A549 treated with Mapracorat at 1 μM for 4 hours (cell line): ENCODE data around the gene ITPR1. TPM values are rescaled to one million over a fixed set of nuclear protein-coding genes. Genes with fewer than 3 reads are reported as not detected.

Experiments used
- total RNA-seq: library from RNA; stranded (reverse); fragments of 200-300 nt; extraction: Qiagen RNA extraction; gene quantifications from 5 replicates; pipeline ENCODE4 v1.2.3, GENCODE V29; 2022

Gene ITPR1
- 4.6 to 6.2 TPM (median 5.2 TPM) in 5 replicates for total RNA-seq

DNA sequence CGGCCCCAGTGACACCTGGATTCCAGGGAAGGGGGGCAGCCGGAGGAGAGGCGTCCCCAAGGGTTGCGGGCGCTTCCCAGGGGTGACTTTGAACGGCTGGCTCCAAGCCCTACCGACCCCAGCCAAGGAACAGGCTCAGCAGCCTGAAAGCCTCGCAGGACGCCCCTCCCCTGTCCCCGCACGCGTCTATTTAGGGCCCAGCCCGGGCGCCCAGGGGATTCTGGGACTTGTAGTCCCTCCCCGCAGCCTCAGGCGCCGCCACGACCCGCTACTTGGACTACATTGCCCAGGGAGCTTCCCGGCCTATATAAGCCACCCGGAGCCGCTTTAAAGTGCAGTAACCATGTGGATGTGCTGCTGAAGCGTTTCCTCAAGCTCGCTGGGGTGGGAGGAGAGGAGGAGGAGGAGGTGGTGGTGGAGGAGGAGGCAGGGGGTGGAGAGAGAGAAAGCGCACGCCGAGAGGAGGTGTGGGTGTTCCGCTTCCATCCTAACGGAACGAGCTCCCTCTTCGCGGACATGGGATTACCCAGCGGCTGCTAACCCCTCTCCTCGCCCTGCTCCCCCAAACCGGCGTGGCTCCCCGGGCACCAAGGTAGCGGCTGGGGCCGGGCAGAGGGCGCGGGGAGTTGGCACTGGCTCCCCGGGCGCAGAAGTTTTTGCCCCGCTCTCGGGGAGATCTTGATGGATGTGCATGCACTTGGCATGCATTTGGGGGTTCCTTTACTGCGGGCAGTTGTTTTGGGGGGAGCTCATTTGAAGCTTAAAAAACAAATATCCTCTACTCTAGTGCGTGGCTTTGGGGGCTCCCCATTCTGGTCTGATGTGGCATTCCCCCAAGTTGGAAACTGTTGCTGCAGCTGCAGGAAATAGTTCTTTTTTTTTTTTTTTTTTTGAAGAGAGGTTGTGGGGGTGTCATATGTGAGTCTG is at the start of gene ITPR1:
TSS of gene ITPR1 (plus strand) at position 335 of the 927 bp plus-strand sequence. CDS start 23,144 bp downstream, outside the sequence.

GRCh38 chr3:4466741-4467521 is 26.2 kb upstream of the ITPR1 start, which contains the start of gene SUMF1:
TSS of gene SUMF1 (minus strand) at chr3:4467269. CDS start at chr3:4467245, 24 bp downstream.

Other genes starting within 250 kb of the ITPR1 start
- 8.3 to 9.8 TPM (median 9.0 TPM) in 5 replicates for gene SETMAR, start 190.0 kb upstream of the ITPR1 start, total RNA-seq
- gene SUMF1, start 26.1 kb upstream of the ITPR1 start, total RNA-seq, result 19.6 to 23.8 TPM (median 20.3 TPM) in 5 replicates